Activated B cell treated with CpG ODN at 0.5 μM for 24 hours (primary cell): ENCODE results near the gene SMIM31. TPM values are rescaled to one million over a fixed set of nuclear protein-coding genes. Genes with fewer than 3 reads are reported as not detected.

Experiments used
- ATAC-seq: fragments of 200-7000 bp; cut with Tn5 transposase; one replicate; pipeline ENCODE4 v1.10.0; 2021; ENCODE audit warnings: low read depth, mild to moderate bottlenecking, moderate library complexity
- CTCF ChIA-PET: fragments of 350-600 bp; sonication (Branson Sonifier 250); formaldehyde crosslinking; loops from one replicate; lab custom pipeline; 2021; ENCODE audit warnings: antibody characterized with exemption; lab: Charles Lee
- POLR2A ChIA-PET: fragments of 350-600 bp; sonication (Branson Sonifier 250); formaldehyde crosslinking; loops from one replicate; lab custom pipeline; 2021; ENCODE audit warnings: antibody characterized with exemption; lab: Charles Lee
- DNase-seq: peaks from one replicate; pipeline ENCODE4 v3.0.0; 2022
- H3K27ac Mint-ChIP-seq: one replicate; pipeline ENCODE4 v1.8.0; 2020; ENCODE audit warnings: mixed read lengths
- H3K27me3 Mint-ChIP-seq: one replicate; pipeline ENCODE4 v1.8.0; 2021; ENCODE audit warnings: mixed read lengths
- H3K36me3 Mint-ChIP-seq: one replicate; pipeline ENCODE4 v1.8.0; 2021; ENCODE audit warnings: low read depth, mixed read lengths
- H3K4me1 Mint-ChIP-seq: one replicate; pipeline ENCODE4 v1.8.0; 2021; ENCODE audit warnings: mixed read lengths
- H3K4me3 Mint-ChIP-seq: one replicate; pipeline ENCODE4 v1.8.0; 2020; ENCODE audit warnings: mild to moderate bottlenecking, mixed read lengths
- H3K9me3 Mint-ChIP-seq: one replicate; pipeline ENCODE4 v1.8.0; 2020; ENCODE audit warnings: mixed read lengths
- intact Hi-C: fragments of 100-400 bp; cut with micrococcal nuclease; formaldehyde crosslinking; loops from one replicate; pipeline ENCODE4 v1.15.1; 2024
- total RNA-seq: library from RNA; stranded (reverse); gene quantifications from 2 replicates; pipeline ENCODE4 v1.2.3, GENCODE V29; 2022
- TF ChIP-seq, protein P1 (sequence below): fragments of 200-600 bp; IDR thresholded peaks from one replicate; pipeline ENCODE4 v1.8.0; 2022; ENCODE audit warnings: antibody characterized with exemption, mild to moderate bottlenecking

SMIM31 gene
- total RNA-seq, 1 donor from 2014 or later, result not detected

- Mint-ChIP-seq H3K27ac (no peak overlapping the region), H3K4me3 (no peak overlapping the region), H3K36me3 (no peaks in the 10 kb centered on the region), H3K9me3 (no peaks in the 10 kb centered on the region), H3K27me3 (no peaks in the 10 kb centered on the region), H3K4me1 (no peaks in the 10 kb centered on the region)
- TF ChIP-seq, protein P1, sequence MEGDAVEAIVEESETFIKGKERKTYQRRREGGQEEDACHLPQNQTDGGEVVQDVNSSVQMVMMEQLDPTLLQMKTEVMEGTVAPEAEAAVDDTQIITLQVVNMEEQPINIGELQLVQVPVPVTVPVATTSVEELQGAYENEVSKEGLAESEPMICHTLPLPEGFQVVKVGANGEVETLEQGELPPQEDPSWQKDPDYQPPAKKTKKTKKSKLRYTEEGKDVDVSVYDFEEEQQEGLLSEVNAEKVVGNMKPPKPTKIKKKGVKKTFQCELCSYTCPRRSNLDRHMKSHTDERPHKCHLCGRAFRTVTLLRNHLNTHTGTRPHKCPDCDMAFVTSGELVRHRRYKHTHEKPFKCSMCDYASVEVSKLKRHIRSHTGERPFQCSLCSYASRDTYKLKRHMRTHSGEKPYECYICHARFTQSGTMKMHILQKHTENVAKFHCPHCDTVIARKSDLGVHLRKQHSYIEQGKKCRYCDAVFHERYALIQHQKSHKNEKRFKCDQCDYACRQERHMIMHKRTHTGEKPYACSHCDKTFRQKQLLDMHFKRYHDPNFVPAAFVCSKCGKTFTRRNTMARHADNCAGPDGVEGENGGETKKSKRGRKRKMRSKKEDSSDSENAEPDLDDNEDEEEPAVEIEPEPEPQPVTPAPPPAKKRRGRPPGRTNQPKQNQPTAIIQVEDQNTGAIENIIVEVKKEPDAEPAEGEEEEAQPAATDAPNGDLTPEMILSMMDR, result no peak
- CTCF ChIA-PET, result no interaction called here
- ATAC-seq (no peak), DNase-seq (no peak)
- intact Hi-C loops, result no loop called here
- POLR2A ChIA-PET, result no interaction called here
Measured at GRCh38 chr4:164813554-164813953, 59.6 kb downstream of the SMIM31 start.

DNA sequence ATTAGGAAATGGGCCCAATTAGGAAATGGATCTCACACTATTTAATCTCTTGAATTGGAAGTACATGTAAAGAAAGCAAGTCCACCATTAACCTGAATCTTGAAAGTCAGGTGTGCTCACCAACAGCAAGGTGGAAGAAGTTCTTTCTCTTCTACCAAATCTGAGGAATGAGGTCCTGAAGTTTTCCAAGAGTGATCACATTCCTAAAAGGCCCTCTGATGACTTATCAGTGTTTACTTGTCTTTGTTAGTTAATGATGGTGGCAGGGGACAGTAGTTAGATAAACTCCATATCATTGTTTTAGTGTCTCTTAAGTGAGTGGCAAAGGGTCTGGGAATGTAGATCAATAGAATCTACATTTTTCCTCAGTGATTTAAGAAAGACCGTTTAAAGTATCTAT, 61.8 kb downstream of the SMIM31 start:
- Mint-ChIP-seq H3K9me3 (no peaks in the 10 kb centered on the region), H3K27me3 (peaks cover 6% of the 10 kb centered on the region), H3K4me3 (no peak overlapping the region), H3K36me3 (no peaks in the 10 kb centered on the region), H3K4me1 (no peaks in the 10 kb centered on the region), H3K27ac (no peak overlapping the region)
- DNase-seq, result no peak
- no peak for ATAC-seq
- POLR2A ChIA-PET, result no interaction called here
- intact Hi-C loops, result no loop called here
- CTCF ChIA-PET, result no interaction called here
- TF ChIP-seq, protein P1, result no peak

- intact Hi-C loops, result no loop called here
- ChIA-PET CTCF (no interaction called here), POLR2A (no interaction called here)
- H3K9me3 Mint-ChIP-seq, result no peaks in the 10 kb centered on the region
- H3K4me3 Mint-ChIP-seq, result no peak overlapping the region
- H3K27me3 Mint-ChIP-seq, result peaks cover 13% of the 10 kb centered on the region
- H3K27ac Mint-ChIP-seq, result no peak overlapping the region
- TF ChIP-seq, protein P1, result no peak
- no peaks in the 10 kb centered on the region for H3K4me1 Mint-ChIP-seq
- DNase-seq (no peak), ATAC-seq (no peak)
- no peaks in the 10 kb centered on the region for H3K36me3 Mint-ChIP-seq
Measured at GRCh38 chr4:164819366-164819765, 65.4 kb downstream of the SMIM31 start.

GRCh38 chr4:164821711-164822110, 67.8 kb downstream of the SMIM31 start:
- intact Hi-C loops, result no loop called here
- ATAC-seq, result no peak
- POLR2A ChIA-PET, result no interaction called here
- DNase-seq, result no peak
- Mint-ChIP-seq H3K4me1 (no peaks in the 10 kb centered on the region), H3K9me3 (no peaks in the 10 kb centered on the region), H3K27me3 (peaks cover 13% of the 10 kb centered on the region), H3K4me3 (no peak overlapping the region), H3K27ac (no peak overlapping the region), H3K36me3 (no peaks in the 10 kb centered on the region)
- CTCF ChIA-PET, result no interaction called here
- TF ChIP-seq, protein P1, result no peak

DNA sequence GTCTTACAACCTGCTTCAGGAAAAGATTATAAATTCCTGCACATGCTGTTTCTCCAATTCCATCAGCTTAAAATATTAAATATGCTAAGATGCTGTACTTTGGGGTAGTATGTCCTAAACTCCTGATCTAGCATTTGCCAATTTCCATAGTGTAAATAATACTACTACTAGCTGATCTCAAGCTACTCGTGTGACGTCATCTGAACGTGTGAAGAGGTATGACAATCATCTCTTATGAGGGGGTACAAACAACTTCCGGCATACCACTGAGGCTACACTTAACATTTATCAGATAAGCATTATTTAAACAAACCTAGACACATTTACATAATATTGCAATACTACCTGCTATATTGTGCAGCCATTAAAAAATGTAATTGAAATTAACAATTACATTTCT, 70.7 kb downstream of the SMIM31 start:
- Mint-ChIP-seq H3K4me1 (no peaks in the 10 kb centered on the region), H3K4me3 (no peak overlapping the region), H3K9me3 (no peaks in the 10 kb centered on the region), H3K27me3 (peaks cover 14% of the 10 kb centered on the region), H3K27ac (no peak overlapping the region), H3K36me3 (no peaks in the 10 kb centered on the region)
- no peak for ATAC-seq
- TF ChIP-seq, protein P1, result no peak
- DNase-seq, result no peak
- ChIA-PET POLR2A (no interaction called here), CTCF (no interaction called here)
- intact Hi-C loops, result no loop called here
